OCI-LY7 (cell line): ENCODE measurements around the gene OR10J4. TPM values are rescaled to one million over a fixed set of nuclear protein-coding genes. Genes with fewer than 3 reads are reported as not detected.

Experiments used
- BruUV-seq: library from RNA; stranded (reverse); fragments of 400-500 nt; replicated peaks from 2 replicates; lab custom pipeline; 2021; lab: Mats Ljungman, UMichigan
- CTCF ChIA-PET: fragments of 300-600 bp; sonication (Branson Sonifier 250); formaldehyde crosslinking; loops from one replicate; lab custom pipeline; 2022; ENCODE audit warnings: antibody characterized with exemption; ENCODE audit not compliant: unreplicated experiment; lab: Charles Lee
- POLR2A ChIA-PET: fragments of 300-600 bp; sonication (Branson Sonifier 250); formaldehyde crosslinking; loops from one replicate; lab custom pipeline; 2022; ENCODE audit warnings: antibody characterized with exemption; lab: Charles Lee
- DNase-seq: peaks from one replicate; pipeline ENCODE4 v3.0.0-alpha.2; 2015; ENCODE audit warnings: low spot score
- H2AFZ ChIP-seq: fragments of 200-600 bp; sonication (generic), shearing (Covaris generic); 2 replicates; pipeline ENCODE4 v1.6.1; 2014; ENCODE audit warnings: mild to moderate bottlenecking, antibody characterized with exemption, low read length, moderate library complexity
- H3K27ac ChIP-seq: fragments of 200-600 bp; sonication (generic); 2 replicates; pipeline ENCODE4 v1.5.1; 2014; ENCODE audit warnings: mixed run types, low read depth, mild to moderate bottlenecking, moderate library complexity, low read length, inconsistent platforms; ENCODE audit not compliant: poor library complexity, severe bottlenecking
- H3K36me3 ChIP-seq: fragments of 200-600 bp; sonication (generic); 2 replicates; pipeline ENCODE4 v1.6.1; 2014; ENCODE audit warnings: mild to moderate bottlenecking, antibody characterized with exemption, low read length, moderate library complexity, mixed read lengths; ENCODE audit not compliant: insufficient read depth
- H3K4me1 ChIP-seq: fragments of 200-600 bp; sonication (generic); 2 replicates; pipeline ENCODE4 v1.5.1; 2014; ENCODE audit warnings: mild to moderate bottlenecking, low read length; ENCODE audit not compliant: insufficient read depth, poor library complexity, severe bottlenecking
- H3K4me2 ChIP-seq: fragments of 200-600 bp; sonication (generic); 2 replicates; pipeline ENCODE4 v1.6.1; 2014; ENCODE audit warnings: mild to moderate bottlenecking, low read length
- H3K4me3 ChIP-seq: fragments of 200-600 bp; sonication (generic); 2 replicates; pipeline ENCODE4 v1.5.1; 2014; ENCODE audit warnings: mild to moderate bottlenecking, low read depth, low read length; ENCODE audit not compliant: poor library complexity, severe bottlenecking
- H3K79me2 ChIP-seq: fragments of 200-600 bp; sonication (generic); 2 replicates; pipeline ENCODE4 v1.6.1; 2016; ENCODE audit warnings: low read depth, mild to moderate bottlenecking, low read length, moderate library complexity, mixed read lengths; ENCODE audit not compliant: insufficient read depth
- H3K9me2 ChIP-seq: fragments of 200-600 bp; sonication (generic); 2 replicates; pipeline ENCODE4 v1.6.1; 2016; ENCODE audit warnings: mild to moderate bottlenecking, low read length, mixed read lengths; ENCODE audit not compliant: insufficient read depth
- H3K9me3 ChIP-seq: fragments of 200-600 bp; sonication (generic); 2 replicates; pipeline ENCODE4 v1.6.1; 2014; ENCODE audit warnings: mild to moderate bottlenecking, mixed run types, low read length, mixed read lengths
- H4K20me1 ChIP-seq: fragments of 200-600 bp; sonication (generic); 2 replicates; pipeline ENCODE4 v1.6.1; 2014; ENCODE audit warnings: mild to moderate bottlenecking, antibody characterized with exemption, low read length, moderate library complexity, mixed read lengths; ENCODE audit not compliant: insufficient read depth
- EZH2phosphoT487 ChIP-seq: fragments of 200-600 bp; sonication (generic); IDR thresholded peaks from 2 replicates; pipeline ENCODE4 v1.6.1; 2018; ENCODE audit warnings: low read depth, borderline replicate concordance, mild to moderate bottlenecking, mixed run types, antibody characterized with exemption, low read length, moderate library complexity, mixed read lengths
- intact Hi-C: fragments of 100-400 bp; cut with micrococcal nuclease; formaldehyde crosslinking; loops from one replicate; pipeline ENCODE4 v1.10.0; 2022; ENCODE audit not compliant: unreplicated experiment
- total RNA-seq, 2 experiments: library from RNA; depleted of rRNA in 1 of 2; stranded (reverse); fragments of >200 nt in 1 of 2; shearing (Covaris generic) in 1 of 2; gene quantifications; 2 replicates each; pipeline ENCODE4 v1.2.3, GENCODE V29; 2014 to 2022
- TF ChIP-seq, protein P1 (sequence below): fragments of 200-600 bp; sonication (generic); conservative IDR thresholded peaks from 2 replicates; pipeline ENCODE4 v1.5.1; 2014; ENCODE audit warnings: mild to moderate bottlenecking, antibody characterized with exemption, low read length, moderate library complexity, mixed read lengths

Gene OR10J4
- total RNA-seq, 2 experiments from 2014 or later: not detected

DNA sequence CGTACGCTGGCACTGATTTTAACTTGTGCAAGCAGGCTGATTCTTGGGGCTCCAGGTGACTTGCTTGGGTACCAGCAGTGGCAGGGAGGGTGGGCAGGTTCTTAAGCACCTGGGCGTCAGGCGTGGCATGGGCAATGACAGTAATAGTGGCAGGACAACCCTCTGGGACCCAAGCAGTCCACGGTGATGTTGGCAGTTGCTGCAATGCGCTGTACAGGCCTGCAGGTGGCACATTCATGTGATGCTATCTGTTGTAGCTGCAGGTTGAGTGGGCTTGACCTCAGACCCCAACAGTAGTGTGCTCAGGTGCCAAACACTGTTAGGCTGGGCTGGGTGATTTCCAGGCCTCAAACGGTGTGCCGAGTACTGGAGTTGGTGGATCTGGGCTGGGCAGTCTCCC lies 10.2 kb upstream of the OR10J4 start:
- Histone ChIP-seq H3K4me3 (no peak overlapping the region), H2AFZ (no peak overlapping the region), H3K27ac (no peak overlapping the region), H3K9me2 (no peaks in the 10 kb centered on the region), H4K20me1 (no peaks in the 10 kb centered on the region), H3K9me3 (no peaks in the 10 kb centered on the region), H3K79me2 (no peaks in the 10 kb centered on the region), H3K36me3 (no peaks in the 10 kb centered on the region), H3K4me1 (no peaks in the 10 kb centered on the region), H3K4me2 (no peak overlapping the region)
- intact Hi-C loops: no loop called here
- no peak for TF ChIP-seq EZH2phosphoT487
- TF ChIP-seq, protein P1, sequence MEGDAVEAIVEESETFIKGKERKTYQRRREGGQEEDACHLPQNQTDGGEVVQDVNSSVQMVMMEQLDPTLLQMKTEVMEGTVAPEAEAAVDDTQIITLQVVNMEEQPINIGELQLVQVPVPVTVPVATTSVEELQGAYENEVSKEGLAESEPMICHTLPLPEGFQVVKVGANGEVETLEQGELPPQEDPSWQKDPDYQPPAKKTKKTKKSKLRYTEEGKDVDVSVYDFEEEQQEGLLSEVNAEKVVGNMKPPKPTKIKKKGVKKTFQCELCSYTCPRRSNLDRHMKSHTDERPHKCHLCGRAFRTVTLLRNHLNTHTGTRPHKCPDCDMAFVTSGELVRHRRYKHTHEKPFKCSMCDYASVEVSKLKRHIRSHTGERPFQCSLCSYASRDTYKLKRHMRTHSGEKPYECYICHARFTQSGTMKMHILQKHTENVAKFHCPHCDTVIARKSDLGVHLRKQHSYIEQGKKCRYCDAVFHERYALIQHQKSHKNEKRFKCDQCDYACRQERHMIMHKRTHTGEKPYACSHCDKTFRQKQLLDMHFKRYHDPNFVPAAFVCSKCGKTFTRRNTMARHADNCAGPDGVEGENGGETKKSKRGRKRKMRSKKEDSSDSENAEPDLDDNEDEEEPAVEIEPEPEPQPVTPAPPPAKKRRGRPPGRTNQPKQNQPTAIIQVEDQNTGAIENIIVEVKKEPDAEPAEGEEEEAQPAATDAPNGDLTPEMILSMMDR: peak; percentile 47
- CTCF ChIA-PET: no interaction called here
- BruUV-seq: no TSS peak
- no peak for DNase-seq
- POLR2A ChIA-PET: no interaction called here

DNA sequence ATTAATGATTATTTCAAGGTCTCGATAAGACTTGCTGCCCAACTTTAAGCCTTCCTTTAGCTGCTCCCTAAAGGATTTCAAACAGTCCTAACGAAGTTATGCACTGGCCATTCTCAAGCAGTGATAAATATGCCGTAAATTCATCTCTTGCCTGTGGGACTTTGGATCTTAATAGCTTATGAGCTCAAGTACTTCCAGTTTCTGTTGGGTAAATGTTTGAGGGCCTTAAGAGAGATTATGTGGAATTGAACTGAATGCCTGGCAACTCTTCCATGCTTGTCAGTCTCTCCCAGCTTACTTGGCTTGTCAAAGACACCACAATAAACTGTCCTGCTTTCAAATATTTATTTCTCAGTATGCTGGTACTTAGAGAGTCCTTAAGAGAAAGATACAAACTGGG lies 3.5 kb upstream of the OR10J4 start:
- POLR2A ChIA-PET: interaction anchor here (0.8 kb wide), 1 partner anchor 8 kb away, joined by 4 read pairs; no protein-coding TSS in a partner anchor
- DNase-seq: no peak
- Histone ChIP-seq H3K36me3 (no peaks in the 10 kb centered on the region), H2AFZ (no peak overlapping the region), H3K9me3 (no peaks in the 10 kb centered on the region), H3K4me3 (no peak overlapping the region), H3K9me2 (no peaks in the 10 kb centered on the region), H3K79me2 (no peaks in the 10 kb centered on the region), H3K27ac (no peak overlapping the region), H4K20me1 (no peaks in the 10 kb centered on the region), H3K4me1 (no peaks in the 10 kb centered on the region), H3K4me2 (no peak overlapping the region)
- BruUV-seq: no TSS peak
- intact Hi-C loops: no loop called here
- CTCF ChIA-PET: no interaction called here
- TF ChIP-seq, protein P1: no peak
- no peak for TF ChIP-seq EZH2phosphoT487

DNA sequence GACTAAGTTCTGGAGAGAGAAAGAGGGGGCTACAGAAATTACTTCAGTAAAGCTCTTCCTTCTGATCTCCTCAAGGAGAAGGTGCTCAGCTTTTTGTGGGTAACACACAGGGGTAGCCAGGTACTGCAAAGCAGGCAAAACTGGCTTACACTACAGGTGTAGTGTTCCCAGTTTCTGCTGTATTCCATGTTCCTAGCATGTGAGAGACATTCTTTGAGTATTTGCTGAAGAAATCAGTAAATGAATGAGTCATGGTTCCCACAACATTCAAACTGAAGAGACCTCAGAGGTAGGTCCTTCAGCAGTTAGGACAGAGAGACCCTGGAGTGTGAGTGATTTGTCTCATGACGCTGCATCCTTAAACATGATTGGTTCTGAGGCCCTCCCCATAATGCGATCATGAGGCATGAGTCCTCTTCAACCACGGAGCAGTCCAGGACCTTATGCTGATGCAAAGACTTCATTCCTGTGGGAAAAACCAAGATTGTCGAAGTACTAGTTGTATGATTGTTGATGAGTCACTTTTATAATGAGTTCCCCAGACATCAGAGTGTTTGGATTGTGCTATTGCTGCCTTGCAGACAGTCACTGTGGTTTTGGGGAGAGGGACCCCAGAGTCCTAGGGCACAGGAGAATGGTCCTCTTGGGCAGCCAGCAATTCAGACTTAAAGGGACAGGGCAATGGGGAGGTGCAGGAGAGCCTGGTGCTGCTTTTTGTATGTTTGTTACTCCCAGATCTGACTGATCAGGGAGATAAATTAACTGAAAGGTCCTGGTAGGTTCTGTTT lies 2.7 kb upstream of the OR10J4 start:
- intact Hi-C loops: no loop called here
- TF ChIP-seq EZH2phosphoT487: no peak
- TF ChIP-seq, protein P1: no peak
- no TSS peak for BruUV-seq
- H3K4me2 ChIP-seq: no peak overlapping the region
- no peaks in the 10 kb centered on the region for H3K9me3 ChIP-seq
- H2AFZ ChIP-seq: no peak overlapping the region
- no peaks in the 10 kb centered on the region for H3K4me1 ChIP-seq
- no peak overlapping the region for H3K27ac ChIP-seq
- ChIA-PET CTCF (no interaction called here), POLR2A (no interaction called here)
- H3K4me3 ChIP-seq: no peak overlapping the region
- H3K79me2 ChIP-seq: no peaks in the 10 kb centered on the region
- H4K20me1 ChIP-seq: no peaks in the 10 kb centered on the region
- H3K36me3 ChIP-seq: no peaks in the 10 kb centered on the region
- no peak for DNase-seq
- no peaks in the 10 kb centered on the region for H3K9me2 ChIP-seq
